Measurements from ENCODE around the gene KIAA0513. TPM values are rescaled to one million over a fixed set of nuclear protein-coding genes. Genes with fewer than 3 reads are reported as not detected.

Gene KIAA0513
- total RNA-seq, 1 experiment from 2014 or later, result 6.6 TPM

- ChIA-PET CTCF (no interaction called here), POLR2A (no interaction called here), RAD21 (ENCODE audit: low non-redundant PET in 1 of 2, low total read pairs in 2 of 2, uncharacterized antibody in 2 of 2, unreplicated experiment in 2 of 2) (no interaction called here)
- H3K27ac ChIP-seq (ENCODE audit: low read depth, low read length), result no peak overlapping the region
- no TSS peak for BruUV-seq (replicated peaks)
- H3K9me3 ChIP-seq (ENCODE audit: control insufficient read depth in 1 of 2, insufficient read depth in 1 of 2, low read depth in 1 of 2, low read length in 2 of 2), result no peaks in the 10 kb centered on the region
- no peak overlapping the region for H3K4me2 ChIP-seq (ENCODE audit: low read length)
- H3K36me3 ChIP-seq (ENCODE audit: control insufficient read depth in 1 of 2, insufficient read depth in 2 of 2, low read length in 2 of 2), result no peaks in the 10 kb centered on the region
- ATAC-seq (no peak), DNase-seq (ENCODE audit: low read depth, low spot score) (no peak)
- H4K20me1 ChIP-seq (ENCODE audit: insufficient read depth), result no peaks in the 10 kb centered on the region
- intact Hi-C loops (cut with micrococcal nuclease), result no loop called here
- no peaks in the 10 kb centered on the region for H3K9me2 ChIP-seq (ENCODE audit: insufficient read depth)
- no peaks in the 10 kb centered on the region for H3K79me2 ChIP-seq (ENCODE audit: insufficient read depth, low read length)
- peaks cover 0 to 7% of the 10 kb centered on the region in 2 experiments; a peak in 2 of 4 replicates for H3K4me1 ChIP-seq (ENCODE audit: control insufficient read depth in 1 of 2, insufficient read depth in 2 of 2, low read length in 2 of 2)
- H3K4me3 ChIP-seq (replicated peaks in 1 of 2; ENCODE audit: low read depth in 1 of 2, low read length in 2 of 2), result no peak overlapping the region
- no peaks in the 10 kb centered on the region; the same call in none of the 2 replicates for H3K27me3 ChIP-seq (ENCODE audit: insufficient read depth, low read length)
- TF ChIP-seq ZBTB33 (IDR thresholded peaks at IDR 0.05; ENCODE audit: extremely low read depth, insufficient replicate concordance, low read length) (no peak), YY1 (IDR thresholded peaks at IDR 0.05; ENCODE audit: extremely low read depth, insufficient replicate concordance, low read depth, low read length) (no peak), CEBPB (IDR thresholded peaks at IDR 0.05; ENCODE audit: low read depth) (no peak), CBX3 (IDR thresholded peaks at IDR 0.05; ENCODE audit: low read depth) (no peak), POLR2A (IDR thresholded peaks at IDR 0.05; ENCODE audit: borderline replicate concordance, extremely low read depth, insufficient read depth, insufficient read length) (no peak), SIN3A (IDR thresholded peaks at IDR 0.05; ENCODE audit: low read depth) (no peak), FOSL1 (IDR thresholded peaks at IDR 0.05; ENCODE audit: low read depth) (no peak), TCF7L2 (IDR thresholded peaks at IDR 0.05; ENCODE audit: borderline replicate concordance, extremely low read depth, insufficient read depth, insufficient read length) (no peak), EGR1 (IDR thresholded peaks at IDR 0.05; ENCODE audit: low read depth) (no peak), EZH2 (IDR thresholded peaks at IDR 0.05) (no peak), MAX (IDR thresholded peaks at IDR 0.05) (no peak), EZH2phosphoT487 (IDR thresholded peaks at IDR 0.05; ENCODE audit: borderline replicate concordance) (no peak), POLR2AphosphoS5 (IDR thresholded peaks at IDR 0.05; ENCODE audit: low read depth, low read length) (no peak), JUND (IDR thresholded peaks at IDR 0.05) (no peak), ZFX (IDR thresholded peaks at IDR 0.05) (no peak), SRF (IDR thresholded peaks at IDR 0.05; ENCODE audit: low read depth) (no peak)
- H2AFZ ChIP-seq (ENCODE audit: low read depth, low read length, poor library complexity, severe bottlenecking), result no peak overlapping the region
- no peak overlapping the region for H3K9ac ChIP-seq (ENCODE audit: low read length)
Measured at GRCh38 chr16:85090181-85090580, 62.6 kb downstream of the KIAA0513 start.
